GM06990 (cell line): ENCODE results near the gene NR2F2.
"Not testable (repeated sequence)": the region's sequence is repeated elsewhere in the genome, so short reads cannot be mapped to it uniquely, and the experiment has no call there.

ENCODE experiments used
- DNase-seq: peaks from one replicate; pipeline ENCODE4 v3.0.0-alpha.2; 2011; ENCODE audit not compliant: insufficient read length; ENCODE audit errors: extremely low read depth
- H3K27me3 ChIP-seq: replicated peaks from 2 replicates; pipeline ENCODE4 v1.6.0; 2011; ENCODE audit warnings: low read length; ENCODE audit not compliant: control insufficient read depth, insufficient read depth
- H3K36me3 ChIP-seq: 2 replicates; pipeline ENCODE4 v1.5.1; 2011; ENCODE audit warnings: low read length; ENCODE audit not compliant: control insufficient read depth, insufficient read depth
- H3K4me3 ChIP-seq: replicated peaks from 2 replicates; pipeline ENCODE4 v1.5.1; 2011; ENCODE audit warnings: low read depth, mild to moderate bottlenecking, control low read depth, low read length
- CTCF ChIP-seq: IDR thresholded peaks from 2 replicates; pipeline ENCODE4 v1.5.1; 2011; ENCODE audit warnings: low read length, control low read depth, mild to moderate bottlenecking, inconsistent platforms; ENCODE audit not compliant: insufficient read depth, poor library complexity, severe bottlenecking

NR2F2 gene

GRCh38 chr15:96369351-96369750 is 38.9 kb downstream of the NR2F2 start:
- H3K27me3 ChIP-seq: no peaks in the 10 kb centered on the region; the same call in 1 of the 2 replicates
- H3K4me3 ChIP-seq: no peak overlapping the region
- no peaks in the 10 kb centered on the region for H3K36me3 ChIP-seq
- TF ChIP-seq CTCF: no peak
- no peak for DNase-seq

DNA sequence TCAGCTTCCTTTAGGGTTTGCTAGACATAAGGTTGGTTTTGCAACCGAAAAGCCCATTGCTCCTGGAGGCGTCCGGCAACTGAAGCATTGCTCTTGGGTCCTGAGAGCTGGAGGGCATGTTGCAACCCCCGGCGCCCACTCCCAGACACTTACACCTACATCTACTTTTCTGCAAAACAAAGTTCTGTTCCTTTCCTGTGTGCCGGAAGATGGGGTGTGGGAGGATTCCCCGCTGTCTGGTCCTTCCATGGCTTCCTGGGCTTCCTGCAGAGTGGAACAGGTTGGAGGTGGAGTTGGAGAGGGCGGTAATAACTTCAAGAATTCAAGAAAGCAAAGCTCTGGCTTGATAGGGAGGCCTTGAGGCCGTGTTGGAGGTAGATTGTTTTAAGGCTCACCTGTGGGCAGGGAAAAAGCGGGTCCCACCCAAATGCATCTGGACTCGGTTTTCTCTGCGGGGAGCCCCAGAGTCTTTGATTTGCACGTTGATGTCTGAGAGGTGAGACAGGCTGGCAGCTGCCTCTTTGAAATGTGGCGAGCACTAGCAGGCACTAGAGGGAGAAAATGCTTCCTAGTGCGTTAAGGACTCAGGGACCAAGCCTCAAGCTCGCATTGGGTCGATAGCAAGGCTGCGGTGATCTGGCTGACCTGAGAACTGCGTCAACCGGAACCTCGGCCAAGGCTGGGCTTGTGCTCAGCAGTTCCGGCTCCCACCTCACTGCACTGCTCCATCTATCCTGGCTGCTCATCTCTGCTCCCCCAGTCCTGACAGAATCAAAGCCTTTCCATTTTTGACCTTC is 39.5 kb downstream of the NR2F2 start:
- TF ChIP-seq CTCF: no peak
- DNase-seq: no peak
- Histone ChIP-seq H3K4me3 (no peak overlapping the region), H3K36me3 (no peaks in the 10 kb centered on the region), H3K27me3 (no peaks in the 10 kb centered on the region; the same call in 1 of the 2 replicates)

DNA sequence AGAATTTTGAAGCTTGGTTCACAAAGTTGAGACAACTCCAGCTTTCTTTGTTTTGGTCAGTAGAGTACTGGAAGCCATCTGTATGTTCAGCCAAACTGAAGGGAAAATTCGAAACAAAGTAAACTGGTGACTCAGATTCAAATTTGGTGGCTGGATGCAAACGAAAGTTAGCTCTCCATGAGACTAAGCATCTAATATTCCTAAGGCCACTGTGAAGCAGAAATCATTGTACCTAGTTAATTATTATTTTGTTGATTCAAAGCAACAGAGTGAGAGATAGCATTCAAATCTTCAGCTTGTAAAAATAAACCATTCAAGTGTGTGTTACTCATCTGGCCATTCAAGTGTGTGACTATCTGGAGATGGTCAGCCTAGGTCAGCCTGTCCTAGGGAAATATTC is 42.1 kb downstream of the NR2F2 start:
- no peaks in the 10 kb centered on the region; the same call in 1 of the 2 replicates for H3K27me3 ChIP-seq
- H3K36me3 ChIP-seq: no peaks in the 10 kb centered on the region
- TF ChIP-seq CTCF: no peak
- no peak overlapping the region for H3K4me3 ChIP-seq
- no peak for DNase-seq

- no peak for TF ChIP-seq CTCF
- H3K27me3 ChIP-seq: no peaks in the 10 kb centered on the region
- no peaks in the 10 kb centered on the region for H3K36me3 ChIP-seq
- DNase-seq: no peak
- H3K4me3 ChIP-seq: no peak overlapping the region
Observed at GRCh38 chr15:96374499-96374898, 44.0 kb downstream of the NR2F2 start.

- DNase-seq, H3K36me3 ChIP-seq, H3K27me3 ChIP-seq, H3K4me3 ChIP-seq: not testable (repeated sequence)
Observed at GRCh38 chr15:96379592-96379991, 49.1 kb downstream of the NR2F2 start.

GRCh38 chr15:96381463-96381862 is 51.0 kb downstream of the NR2F2 start:
- TF ChIP-seq CTCF: no peak
- H3K4me3 ChIP-seq: no peak overlapping the region
- no peaks in the 10 kb centered on the region for H3K36me3 ChIP-seq
- DNase-seq: no peak
- H3K27me3 ChIP-seq: no peaks in the 10 kb centered on the region
